Measurements from ENCODE around the gene TSGA10IP.

Gene TSGA10IP

GRCh38 chr11:65900125-65900898 lies 45.0 kb upstream of the TSGA10IP start, which contains the start of gene FOSL1:
TSS of gene FOSL1 (minus strand) at chr11:65900388. CDS start at chr11:65900339, 49 bp downstream.
- H3K36me3 ChIP-seq (ENCODE audit: insufficient read depth, insufficient read length, low read length) = peaks cover 30% of the 10 kb centered on the region
- peaks cover 5% of the 10 kb centered on the region for H3K4me1 ChIP-seq (ENCODE audit: insufficient read depth, insufficient read length)
- peaks cover 35% of the 10 kb centered on the region for H3K27me3 ChIP-seq (ENCODE audit: insufficient read depth, insufficient read length)
- H3K4me3 ChIP-seq (ENCODE audit: insufficient read length, low read depth) = peak within 1 kb of the TSS; percentile 88
- peak; percentile 84 for DNase-seq (ENCODE audit: low read depth, low spot score)
- H3K9me3 ChIP-seq (ENCODE audit: insufficient read depth, low read length) = no peaks in the 10 kb centered on the region
- TF ChIP-seq SUZ12 (IDR thresholded peaks at IDR 0.05; ENCODE audit: extremely low read depth, insufficient read depth, insufficient read length) (no peak), ZNF274 (IDR thresholded peaks at IDR 0.05; ENCODE audit: low read depth, low read length) (no peak), YY1 (IDR thresholded peaks at IDR 0.05; ENCODE audit: insufficient read depth, insufficient read length) (no peak)
- peak within 1 kb of the TSS; percentile 93 for H3K9ac ChIP-seq (ENCODE audit: insufficient read length, low read depth)

- peaks cover 35% of the 10 kb centered on the region for H3K27me3 ChIP-seq (ENCODE audit: insufficient read depth, insufficient read length)
- peaks cover 5% of the 10 kb centered on the region for H3K4me1 ChIP-seq (ENCODE audit: insufficient read depth, insufficient read length)
- DNase-seq (ENCODE audit: low read depth, low spot score) = no peak
These were observed 44.4 kb upstream of the TSGA10IP start for GRCh38 chr11:65900899-65901180.

GRCh38 chr11:65903068-65903481 lies 42.2 kb upstream of the TSGA10IP start:
- Histone ChIP-seq H3K27me3 (ENCODE audit: insufficient read depth, insufficient read length) (peaks cover 35% of the 10 kb centered on the region), H3K36me3 (ENCODE audit: insufficient read depth, insufficient read length, low read length) (peaks cover 5% of the 10 kb centered on the region), H3K4me1 (ENCODE audit: insufficient read depth, insufficient read length) (peaks cover 5% of the 10 kb centered on the region), H3K9me3 (ENCODE audit: insufficient read depth, low read length) (no peaks in the 10 kb centered on the region), H3K4me3 (ENCODE audit: insufficient read length, low read depth) (no peak overlapping the region), H3K9ac (ENCODE audit: insufficient read length, low read depth) (peak overlapping the region; percentile 65)
- TF ChIP-seq ZNF274 (IDR thresholded peaks at IDR 0.05; ENCODE audit: low read depth, low read length) (no peak), SUZ12 (IDR thresholded peaks at IDR 0.05; ENCODE audit: extremely low read depth, insufficient read depth, insufficient read length) (no peak), YY1 (IDR thresholded peaks at IDR 0.05; ENCODE audit: insufficient read depth, insufficient read length) (no peak)
- DNase-seq (ENCODE audit: low read depth, low spot score) = no peak

More at GRCh38 chr11:65900899-65901180, 44.4 kb upstream of the TSGA10IP start:
- Histone ChIP-seq H3K9me3 (ENCODE audit: insufficient read depth, low read length) (no peaks in the 10 kb centered on the region), H3K9ac (ENCODE audit: insufficient read length, low read depth) (no peak overlapping the region), H3K4me3 (ENCODE audit: insufficient read length, low read depth) (no peak overlapping the region), H3K36me3 (ENCODE audit: insufficient read depth, insufficient read length, low read length) (peaks cover 25% of the 10 kb centered on the region)
- TF ChIP-seq ZNF274 (IDR thresholded peaks at IDR 0.05; ENCODE audit: low read depth, low read length) (no peak), YY1 (IDR thresholded peaks at IDR 0.05; ENCODE audit: insufficient read depth, insufficient read length) (no peak), SUZ12 (IDR thresholded peaks at IDR 0.05; ENCODE audit: extremely low read depth, insufficient read depth, insufficient read length) (no peak)

GRCh38 chr11:65903715-65904114 lies 41.6 kb upstream of the TSGA10IP start:
- Histone ChIP-seq H3K9ac (ENCODE audit: insufficient read length, low read depth) (peak overlapping the region; percentile 12), H3K4me1 (ENCODE audit: insufficient read depth, insufficient read length) (peaks cover 5% of the 10 kb centered on the region), H3K4me3 (ENCODE audit: insufficient read length, low read depth) (no peak overlapping the region), H3K9me3 (ENCODE audit: insufficient read depth, low read length) (no peaks in the 10 kb centered on the region), H3K27me3 (ENCODE audit: insufficient read depth, insufficient read length) (peaks cover 30% of the 10 kb centered on the region), H3K36me3 (ENCODE audit: insufficient read depth, insufficient read length, low read length) (no peaks in the 10 kb centered on the region)
- no peak for TF ChIP-seq YY1 (IDR thresholded peaks at IDR 0.05; ENCODE audit: insufficient read depth, insufficient read length)
- no peak for TF ChIP-seq SUZ12 (IDR thresholded peaks at IDR 0.05; ENCODE audit: extremely low read depth, insufficient read depth, insufficient read length)
- no peak for TF ChIP-seq ZNF274 (IDR thresholded peaks at IDR 0.05; ENCODE audit: low read depth, low read length)
- DNase-seq (ENCODE audit: low read depth, low spot score) = no peak

GRCh38 chr11:65906602-65907001 lies 38.7 kb upstream of the TSGA10IP start:
- no peak for DNase-seq (ENCODE audit: low read depth, low spot score)
- no peak overlapping the region for H3K4me3 ChIP-seq (ENCODE audit: insufficient read length, low read depth)
- H3K9ac ChIP-seq (ENCODE audit: insufficient read length, low read depth) = no peak overlapping the region
- peaks cover 6% of the 10 kb centered on the region for H3K27me3 ChIP-seq (ENCODE audit: insufficient read depth, insufficient read length)
- TF ChIP-seq YY1 (IDR thresholded peaks at IDR 0.05; ENCODE audit: insufficient read depth, insufficient read length) (no peak), SUZ12 (IDR thresholded peaks at IDR 0.05; ENCODE audit: extremely low read depth, insufficient read depth, insufficient read length) (no peak), ZNF274 (IDR thresholded peaks at IDR 0.05; ENCODE audit: low read depth, low read length) (no peak)
- H3K36me3 ChIP-seq (ENCODE audit: insufficient read depth, insufficient read length, low read length) = no peaks in the 10 kb centered on the region
- H3K9me3 ChIP-seq (ENCODE audit: insufficient read depth, low read length) = no peaks in the 10 kb centered on the region
- peaks cover 8% of the 10 kb centered on the region for H3K4me1 ChIP-seq (ENCODE audit: insufficient read depth, insufficient read length)

GRCh38 chr11:65907878-65908277 lies 37.4 kb upstream of the TSGA10IP start:
- H3K4me3 ChIP-seq (ENCODE audit: insufficient read length, low read depth) = no peak overlapping the region
- H3K9ac ChIP-seq (ENCODE audit: insufficient read length, low read depth) = no peak overlapping the region
- no peak for TF ChIP-seq YY1 (IDR thresholded peaks at IDR 0.05; ENCODE audit: insufficient read depth, insufficient read length)
- no peak for TF ChIP-seq ZNF274 (IDR thresholded peaks at IDR 0.05; ENCODE audit: low read depth, low read length)
- TF ChIP-seq SUZ12 (IDR thresholded peaks at IDR 0.05; ENCODE audit: extremely low read depth, insufficient read depth, insufficient read length) = no peak
- no peaks in the 10 kb centered on the region for H3K36me3 ChIP-seq (ENCODE audit: insufficient read depth, insufficient read length, low read length)
- H3K4me1 ChIP-seq (ENCODE audit: insufficient read depth, insufficient read length) = peaks cover 11% of the 10 kb centered on the region
- no peaks in the 10 kb centered on the region for H3K9me3 ChIP-seq (ENCODE audit: insufficient read depth, low read length)
- no peaks in the 10 kb centered on the region for H3K27me3 ChIP-seq (ENCODE audit: insufficient read depth, insufficient read length)
- DNase-seq (ENCODE audit: low read depth, low spot score) = no peak

- Histone ChIP-seq H3K27me3 (ENCODE audit: insufficient read depth, insufficient read length) (no peaks in the 10 kb centered on the region), H3K4me1 (ENCODE audit: insufficient read depth, insufficient read length) (peaks cover 24% of the 10 kb centered on the region), H3K9ac (ENCODE audit: insufficient read length, low read depth) (peak overlapping the region; percentile 71), H3K9me3 (ENCODE audit: insufficient read depth, low read length) (no peaks in the 10 kb centered on the region), H3K36me3 (ENCODE audit: insufficient read depth, insufficient read length, low read length) (peaks cover 3% of the 10 kb centered on the region), H3K4me3 (ENCODE audit: insufficient read length, low read depth) (no peak overlapping the region)
- DNase-seq (ENCODE audit: low read depth, low spot score) = peak; percentile 64
- no peak for TF ChIP-seq YY1 (IDR thresholded peaks at IDR 0.05; ENCODE audit: insufficient read depth, insufficient read length)
- no peak for TF ChIP-seq SUZ12 (IDR thresholded peaks at IDR 0.05; ENCODE audit: extremely low read depth, insufficient read depth, insufficient read length)
- TF ChIP-seq ZNF274 (IDR thresholded peaks at IDR 0.05; ENCODE audit: low read depth, low read length) = no peak
These were observed 33.4 kb upstream of the TSGA10IP start for GRCh38 chr11:65911682-65912568.
